ENCODE data around the gene PPP1R26.

The PPP1R26 gene

GRCh38 chr9:135525241-135526088, 45.9 kb downstream of the PPP1R26 start:
- TF ChIP-seq CTCF (IDR thresholded peaks at IDR 0.05), result no peak

DNA sequence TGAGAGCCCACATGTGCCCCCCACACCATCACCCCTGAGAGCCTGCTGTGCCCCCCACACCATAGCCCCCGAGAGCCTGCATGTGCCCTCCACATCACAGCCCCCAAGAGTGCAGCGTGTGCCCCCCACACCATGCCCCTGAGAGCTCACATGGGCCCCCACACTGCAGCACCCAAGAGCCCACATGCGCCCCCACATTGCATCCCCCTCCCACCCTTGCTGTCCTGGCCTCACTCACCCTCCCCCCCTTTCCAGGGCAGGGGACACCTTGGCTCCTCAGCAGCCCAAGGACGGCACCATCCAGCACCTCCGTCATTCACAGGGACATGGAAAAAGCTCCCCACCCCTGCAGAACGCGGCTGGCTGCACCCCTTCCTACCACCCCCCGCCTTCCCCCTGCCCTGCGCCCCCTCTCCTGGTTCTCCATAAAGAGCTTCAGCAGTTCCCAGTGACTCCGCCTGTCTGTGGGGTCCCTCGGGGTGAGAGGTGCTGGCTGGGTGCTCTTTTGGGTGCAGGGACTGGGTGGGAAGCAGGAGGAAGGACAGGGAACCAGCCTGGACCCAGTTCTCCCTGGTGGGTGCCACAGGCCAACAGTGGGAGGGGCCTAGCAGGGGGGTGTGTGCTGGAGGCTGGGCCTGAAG, 46.6 kb downstream of the PPP1R26 start:
- no peak for TF ChIP-seq CTCF (IDR thresholded peaks at IDR 0.05)

GRCh38 chr9:135526730-135527571, 47.4 kb downstream of the PPP1R26 start:
- TF ChIP-seq CTCF (IDR thresholded peaks at IDR 0.05), result no peak

DNA sequence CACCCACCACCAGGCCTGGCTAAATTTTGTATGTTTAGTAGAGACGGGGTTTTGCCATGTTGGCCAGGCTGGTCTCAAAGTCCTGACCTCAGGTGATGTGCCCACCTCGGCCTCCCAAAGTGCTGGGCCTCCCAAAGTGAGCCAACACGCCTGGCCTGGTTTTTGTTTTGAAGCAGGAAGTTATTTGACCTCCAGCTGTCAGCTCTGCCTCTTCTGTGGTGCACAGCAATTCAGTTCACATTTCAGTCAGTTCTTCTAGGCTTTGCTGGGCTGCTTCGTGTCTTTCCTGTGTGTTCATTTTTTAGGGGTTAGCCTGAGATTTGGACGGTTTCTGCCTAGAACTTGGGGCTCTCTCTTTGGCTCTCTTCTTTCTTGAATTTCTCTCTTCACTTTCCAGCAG, 50.6 kb downstream of the PPP1R26 start:
- TF ChIP-seq CTCF (IDR thresholded peaks at IDR 0.05), result no peak

DNA sequence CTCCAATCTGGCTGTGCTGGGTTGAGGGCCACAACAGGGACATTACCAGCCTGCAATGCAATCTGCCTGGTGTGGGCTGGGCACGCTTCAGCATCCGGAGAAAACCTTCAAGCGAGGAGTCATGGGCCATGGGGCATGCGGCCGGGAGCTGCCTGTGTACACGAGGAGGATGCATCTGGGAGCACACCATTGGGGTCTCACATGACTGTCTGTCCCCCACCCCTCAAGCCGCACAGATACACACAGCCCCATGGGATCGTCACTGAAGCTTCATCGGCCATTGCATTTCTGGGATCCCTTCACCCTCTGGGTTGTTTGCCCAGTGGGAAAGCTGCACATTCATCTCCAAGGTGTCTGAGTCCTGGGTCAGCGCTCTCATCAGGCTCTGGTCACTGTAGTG, 51.5 kb downstream of the PPP1R26 start:
- TF ChIP-seq CTCF (IDR thresholded peaks at IDR 0.05), result no peak

DNA sequence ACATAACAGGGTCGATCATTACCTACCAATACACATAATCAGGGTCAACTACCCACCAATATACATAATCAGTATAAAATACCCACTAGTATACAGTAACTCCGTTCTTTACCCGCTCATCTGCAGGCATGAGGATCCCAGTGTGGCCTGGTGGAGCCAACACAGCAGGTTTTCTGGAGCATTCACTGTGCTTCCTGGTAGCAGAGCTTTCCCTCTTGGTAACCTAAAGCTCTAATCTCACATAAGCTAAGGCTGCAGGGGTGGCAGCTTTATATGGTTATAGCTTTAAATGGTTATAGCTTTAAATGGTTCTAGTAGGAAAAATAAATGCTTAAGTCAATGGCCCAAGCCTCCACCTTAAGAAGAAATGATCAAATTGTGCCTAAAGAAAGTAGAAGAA, 53.5 kb downstream of the PPP1R26 start:
- no peak for TF ChIP-seq CTCF (IDR thresholded peaks at IDR 0.05)

- TF ChIP-seq CTCF (IDR thresholded peaks at IDR 0.05), result no peak
Observed at GRCh38 chr9:135533674-135534073, 54.1 kb downstream of the PPP1R26 start.

Measured in LNCAP (cell line).